ENCODE data around the gene SMIM7. TPM values are rescaled to one million over a fixed set of nuclear protein-coding genes. Genes with fewer than 3 reads are reported as not detected.
"Not testable (repeated sequence)": the region's sequence is repeated elsewhere in the genome, so short reads cannot be mapped to it uniquely, and the experiment has no call there.

SMIM7 gene
- total RNA-seq, 2 donors from 2014 or later: 70.7 to 75.0 TPM

DNA sequence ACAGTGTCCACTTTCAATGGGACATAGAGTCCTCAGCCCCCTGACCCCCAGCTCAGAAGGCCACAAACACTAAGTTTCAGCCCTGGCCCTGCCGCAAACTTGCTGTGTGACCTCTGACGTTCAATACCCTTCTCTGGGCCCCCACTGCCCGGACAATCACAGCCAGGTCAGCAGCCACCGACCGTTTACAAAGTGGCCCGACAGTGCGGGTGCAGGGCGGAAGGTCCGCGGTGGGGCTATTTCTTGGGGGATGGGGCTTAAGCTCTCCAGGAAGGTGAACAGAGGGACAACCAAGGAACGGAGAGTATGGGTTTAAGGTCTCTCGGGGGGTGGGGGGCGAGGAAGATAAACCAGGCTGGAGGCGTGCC lies 496 bp downstream of the SMIM7 start:
- DNase-seq: no peak
- intact Hi-C loops (cut with DNase I, micrococcal nuclease): no loop called here
- no peak for ATAC-seq

DNA sequence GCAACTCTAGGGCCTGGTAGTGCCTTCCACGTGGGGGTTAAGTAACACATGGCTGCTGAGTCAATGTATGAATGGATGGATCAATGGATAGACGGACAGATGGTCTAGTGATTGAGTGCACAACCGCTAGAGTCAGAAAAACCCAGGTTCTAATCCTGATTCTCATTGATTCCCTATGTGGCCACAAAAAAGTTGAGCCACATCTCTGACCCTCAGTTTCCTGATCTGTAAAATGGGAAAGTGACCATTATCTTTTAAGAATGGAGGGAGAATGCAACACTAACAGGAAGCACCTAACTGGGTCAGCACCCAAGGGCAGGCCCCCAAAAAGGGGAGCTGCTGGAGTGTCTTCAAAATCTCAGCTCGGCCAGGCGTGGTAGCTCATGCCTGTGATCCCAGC lies 2.6 kb downstream of the SMIM7 start:
- intact Hi-C loops (cut with DNase I, micrococcal nuclease): no loop called here

DNA sequence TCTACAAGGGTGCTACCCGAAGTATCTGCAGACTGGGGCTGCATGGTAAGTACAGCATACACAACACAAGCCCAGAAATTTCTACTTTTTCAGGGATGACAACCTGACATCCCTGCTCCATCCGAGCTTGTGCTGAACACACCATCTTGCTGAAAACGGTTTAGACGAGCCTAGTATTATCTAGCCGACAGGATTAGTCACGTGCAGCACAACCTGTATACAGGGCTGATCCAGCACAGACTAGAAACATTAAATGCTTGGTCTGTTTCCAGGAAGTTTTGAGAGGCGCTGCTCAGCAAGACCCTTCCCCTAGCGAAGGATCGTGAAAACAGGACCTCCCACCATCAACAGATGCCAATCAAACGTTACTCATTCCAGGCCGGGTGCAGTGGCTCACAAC lies 4.2 kb downstream of the SMIM7 start:
- no peak for ATAC-seq
- DNase-seq: no peak
- intact Hi-C loops (cut with DNase I, micrococcal nuclease): no loop called here

More for the DNA sequence above, 2.6 kb downstream of the SMIM7 start:
- no peak for ATAC-seq
- DNase-seq: no peak

DNA sequence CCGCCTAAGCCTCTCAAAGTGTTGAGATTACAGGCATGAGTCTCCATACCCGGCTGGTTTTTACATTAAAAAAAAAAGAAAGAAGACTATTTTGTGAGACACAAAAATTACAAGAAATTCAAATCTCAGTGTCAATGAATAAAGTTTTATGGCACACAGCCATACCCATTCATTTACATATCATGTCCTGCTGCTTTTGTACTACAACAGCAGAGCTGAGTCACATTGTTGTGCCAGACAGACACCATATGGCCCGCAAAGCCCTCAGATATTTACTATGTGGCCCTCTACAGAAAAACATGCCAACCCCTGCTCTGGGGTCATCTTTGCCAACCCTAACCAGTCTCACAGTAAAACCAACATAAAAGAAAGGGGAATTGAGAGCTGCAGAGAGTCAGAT lies 5.3 kb downstream of the SMIM7 start:
- ATAC-seq (no peak), DNase-seq (no peak)
- intact Hi-C loops (cut with DNase I, micrococcal nuclease): no loop called here

DNA sequence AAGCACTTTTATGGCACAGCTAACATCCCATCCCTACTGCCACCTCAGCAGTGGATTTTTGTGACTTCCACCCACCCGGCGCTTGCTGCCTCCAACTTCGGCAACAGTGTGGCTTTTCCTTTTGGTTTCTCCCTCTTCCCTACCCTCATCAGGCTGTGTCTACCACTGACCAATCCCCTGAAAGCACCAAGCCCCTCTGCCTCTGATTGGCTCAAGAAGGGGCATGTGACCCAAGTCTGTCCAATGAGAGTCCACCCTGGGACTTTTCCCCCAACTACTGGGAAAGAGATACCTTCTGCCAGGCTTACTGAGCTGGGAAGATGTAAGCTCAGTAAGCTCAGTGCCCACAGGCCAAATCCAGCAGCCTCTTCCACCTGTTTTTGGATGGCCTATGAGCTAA lies 5.8 kb downstream of the SMIM7 start:
- intact Hi-C loops (cut with DNase I, micrococcal nuclease): no loop called here
- no peak for DNase-seq
- peak; percentile 23 for ATAC-seq

DNA sequence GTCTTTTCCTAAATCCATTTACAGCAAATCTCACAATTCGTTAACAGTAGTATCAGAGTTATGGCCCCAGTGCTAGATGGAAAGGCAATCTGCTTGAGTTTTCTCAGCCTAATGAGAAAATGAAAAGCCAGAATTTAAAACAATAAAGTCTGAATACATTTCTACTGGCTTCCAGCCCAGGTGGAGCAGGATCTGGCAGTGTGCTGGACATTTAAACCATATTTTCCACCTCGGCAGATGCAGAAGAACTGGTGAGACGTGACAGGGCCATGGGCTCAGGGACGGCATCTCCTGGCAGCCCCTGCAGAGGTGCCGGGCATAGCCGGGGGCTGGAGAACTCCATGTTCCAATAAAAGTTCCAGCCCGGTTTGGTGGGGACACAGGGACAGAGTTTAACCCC lies 7.1 kb downstream of the SMIM7 start:
- intact Hi-C loops (cut with DNase I, micrococcal nuclease): no loop called here
- ATAC-seq (no peak), DNase-seq (no peak)

DNA sequence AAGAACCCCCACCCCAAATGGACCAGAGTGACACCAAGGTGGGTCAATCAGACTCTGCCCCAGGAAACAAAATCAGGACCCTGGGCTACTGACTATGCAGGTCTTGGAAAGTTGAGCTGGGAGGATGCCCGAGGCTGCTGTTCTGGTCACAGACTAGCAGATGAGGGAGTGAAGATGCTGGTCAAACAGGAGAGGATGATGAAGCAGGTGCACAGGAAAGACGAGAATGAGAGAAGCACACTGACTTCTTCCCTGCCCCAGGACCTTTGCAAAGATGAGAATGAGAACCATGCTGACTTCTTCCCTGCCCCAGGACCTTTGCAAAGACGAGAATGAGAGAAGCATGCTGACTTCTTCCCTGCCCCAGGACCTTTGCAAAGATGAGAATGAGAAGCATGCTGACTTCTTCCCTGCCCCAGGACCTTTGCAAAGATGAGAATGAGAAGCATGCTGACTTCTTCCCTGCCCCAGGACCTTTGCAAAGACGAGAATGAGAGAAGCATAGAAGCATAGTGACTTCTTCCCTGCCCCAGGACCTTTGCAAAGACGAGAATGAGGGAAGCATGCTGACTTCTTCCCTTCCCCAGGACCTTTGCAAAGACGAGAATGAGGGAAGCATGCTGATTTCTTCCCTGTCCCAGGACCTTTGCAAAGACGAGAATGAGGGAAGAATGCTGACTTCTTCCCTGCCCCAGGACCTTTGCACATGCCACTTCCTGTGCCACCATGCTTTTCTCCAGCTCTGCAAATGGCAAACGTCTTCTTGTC lies 8.3 kb downstream of the SMIM7 start:
- DNase-seq; ATAC-seq; intact Hi-C loops (cut with DNase I, micrococcal nuclease): not testable (repeated sequence)

DNA sequence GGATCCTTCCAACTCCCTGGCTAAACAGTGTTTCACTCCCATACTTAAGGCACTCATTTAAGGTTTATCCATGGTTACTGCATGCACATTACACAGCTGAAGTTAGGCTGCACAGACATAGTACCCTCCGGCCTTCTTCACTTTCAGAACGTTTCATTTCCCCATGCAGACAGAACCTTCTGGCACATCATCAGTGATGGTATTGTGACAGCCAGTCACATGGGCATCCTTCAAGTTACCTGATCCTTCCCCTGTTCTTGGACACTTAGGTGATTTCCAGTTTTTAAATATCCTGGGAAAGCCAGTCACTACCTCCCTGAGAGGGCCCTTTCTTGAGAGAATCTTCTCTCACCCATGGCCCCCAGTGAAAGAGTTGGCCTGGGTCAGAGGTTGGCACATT lies 9.1 kb downstream of the SMIM7 start:
- DNase-seq (no peak), ATAC-seq (peak; percentile 11)
- intact Hi-C loops (cut with DNase I, micrococcal nuclease): no loop called here

DNA sequence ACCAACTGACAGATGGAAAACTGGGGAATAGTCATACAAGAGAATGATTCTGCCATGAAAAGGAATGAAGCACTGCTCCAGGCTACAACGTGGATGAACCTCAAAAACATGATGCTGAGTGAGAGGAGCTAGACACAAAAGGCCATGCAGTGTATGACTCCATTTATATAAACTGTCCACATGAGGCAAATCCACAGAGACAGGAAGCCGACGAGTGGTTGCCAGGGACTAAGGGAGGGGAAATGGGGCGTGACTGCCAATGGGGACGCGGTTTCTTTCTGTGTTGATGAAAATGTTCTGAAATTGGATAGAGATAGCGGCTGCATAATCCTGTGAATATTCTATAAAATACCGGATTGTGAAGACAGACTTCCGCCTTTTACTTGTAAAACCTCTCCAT lies 10.2 kb downstream of the SMIM7 start:
- DNase-seq (no peak), ATAC-seq (peak; percentile 25)
- intact Hi-C loops (cut with DNase I, micrococcal nuclease): no loop called here

DNA sequence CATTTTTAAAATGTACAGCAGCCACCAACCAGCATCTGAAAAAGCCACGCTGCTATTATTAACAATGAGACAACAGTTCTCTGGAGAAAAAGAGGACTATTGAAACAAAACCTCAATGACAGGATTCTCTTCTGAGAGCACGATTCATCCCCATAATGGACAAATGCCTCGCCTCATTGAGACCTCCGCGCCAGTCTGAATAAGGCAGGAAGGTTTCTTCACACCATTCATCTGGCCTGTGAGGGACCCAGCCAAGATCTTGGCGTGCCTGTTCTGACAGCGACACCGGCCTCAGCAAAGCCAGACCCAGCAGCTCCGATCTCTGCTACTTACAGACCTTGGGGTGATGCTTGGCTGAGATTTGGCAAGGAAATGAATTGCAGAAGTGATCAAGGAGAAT lies 14.8 kb downstream of the SMIM7 start:
- ATAC-seq: no peak
- no peak for DNase-seq
- intact Hi-C loops (cut with DNase I, micrococcal nuclease): no loop called here

DNA sequence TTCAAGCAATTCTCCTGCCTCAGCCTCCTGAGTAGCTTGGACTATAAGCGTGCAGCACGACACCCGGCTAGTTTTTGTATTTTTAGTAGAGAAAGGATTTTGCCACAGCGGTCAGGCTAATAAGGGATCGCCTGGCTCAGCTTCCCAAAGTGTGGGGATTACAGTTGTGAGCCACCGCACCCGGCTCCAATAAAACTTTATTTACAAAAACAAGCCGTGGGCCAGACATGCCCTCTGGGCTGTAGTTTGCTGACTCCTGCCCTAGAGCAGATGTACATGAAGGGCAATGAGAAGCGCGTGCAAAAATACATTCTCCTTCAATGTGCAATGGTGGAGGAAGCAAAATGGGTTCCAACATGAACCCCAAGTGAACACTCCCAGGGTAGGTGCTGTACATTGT lies 18.2 kb downstream of the SMIM7 start:
- ATAC-seq (no peak), DNase-seq (no peak)
- intact Hi-C loops (cut with DNase I, micrococcal nuclease): no loop called here

DNA sequence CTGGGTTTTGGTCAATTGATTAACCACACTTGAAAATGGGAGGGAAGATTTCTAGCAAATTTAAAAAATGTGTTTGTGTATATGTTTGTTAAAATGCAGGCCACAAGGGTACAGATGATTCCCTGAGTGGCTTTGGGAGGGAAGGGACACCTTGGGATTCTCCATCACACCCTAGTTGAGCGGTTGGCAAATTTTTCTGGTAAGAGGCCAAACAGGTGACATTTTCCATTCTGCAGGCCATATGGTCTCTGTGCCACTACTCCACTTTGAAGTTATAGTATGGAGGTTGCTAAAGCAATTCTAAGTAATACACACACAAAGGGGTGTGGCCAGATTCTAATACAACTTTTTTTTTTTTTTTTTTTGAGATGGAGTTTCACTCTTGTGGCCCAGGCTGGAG lies 19.0 kb downstream of the SMIM7 start:
- ATAC-seq: peak; percentile 39
- intact Hi-C loops (cut with DNase I, micrococcal nuclease): no loop called here
- DNase-seq: no peak

DNA sequence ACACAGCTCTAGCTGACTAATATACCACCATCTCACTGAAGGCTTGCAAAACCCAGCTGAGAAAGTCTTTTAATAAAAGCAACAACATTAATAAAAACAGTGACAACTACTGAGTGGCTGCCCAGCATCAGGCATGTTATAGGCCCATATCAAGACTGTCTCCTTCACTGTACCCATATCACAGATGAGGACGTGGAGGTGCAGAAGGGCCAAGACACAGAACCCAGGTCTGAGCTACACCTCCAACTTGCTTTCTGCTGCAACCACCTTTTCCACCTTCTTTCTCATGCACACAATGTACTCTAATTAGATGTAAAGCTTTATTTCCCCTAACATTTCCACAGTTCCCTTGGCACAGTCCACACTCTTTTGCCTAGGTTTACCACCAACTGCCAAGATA lies 21.3 kb downstream of the SMIM7 start:
- intact Hi-C loops (cut with DNase I, micrococcal nuclease): no loop called here
- ATAC-seq (no peak), DNase-seq (no peak)

DNA sequence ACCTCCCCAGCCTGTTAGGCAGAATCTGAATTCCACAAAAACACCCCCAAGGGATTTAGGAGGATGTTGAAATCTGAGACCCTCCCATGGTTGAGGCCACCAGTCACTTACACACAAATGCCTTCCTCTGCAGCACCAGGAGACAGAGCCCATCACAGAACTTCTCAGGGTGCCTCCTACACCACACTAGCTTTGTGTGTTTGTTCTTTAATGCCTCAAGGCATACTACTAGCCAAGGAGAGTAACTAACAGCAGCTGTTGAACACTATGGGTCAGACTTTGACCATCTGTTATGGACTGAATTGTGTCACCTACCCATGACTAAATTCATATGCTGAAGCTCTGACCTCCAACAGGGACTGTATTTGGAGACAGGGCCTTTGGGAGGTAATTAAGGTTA lies 22.4 kb downstream of the SMIM7 start:
- intact Hi-C loops (cut with DNase I, micrococcal nuclease): no loop called here
- ATAC-seq (peak; percentile 30), DNase-seq (no peak)

DNA sequence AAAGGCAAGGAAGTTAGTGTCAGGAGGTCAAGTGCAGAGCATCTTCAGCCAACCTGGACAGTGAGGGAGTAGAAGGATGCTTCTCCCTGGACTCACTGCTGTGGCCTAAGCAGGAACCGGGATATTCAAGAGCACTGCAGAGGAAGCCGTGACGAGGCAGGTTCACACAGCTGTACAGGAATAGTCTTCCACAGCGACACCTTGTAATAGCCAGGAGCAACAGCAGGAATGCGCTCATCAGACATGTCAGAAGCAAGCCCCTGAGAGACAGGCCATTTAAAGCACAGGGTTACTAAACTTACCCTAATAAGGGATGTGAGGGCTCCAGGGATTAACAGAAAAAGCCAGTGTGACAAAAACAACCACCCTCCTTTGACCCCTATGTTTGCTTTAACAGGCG lies 28.5 kb downstream of the SMIM7 start:
- DNase-seq (no peak), ATAC-seq (no peak)
- intact Hi-C loops (cut with DNase I, micrococcal nuclease): no loop called here

DNA sequence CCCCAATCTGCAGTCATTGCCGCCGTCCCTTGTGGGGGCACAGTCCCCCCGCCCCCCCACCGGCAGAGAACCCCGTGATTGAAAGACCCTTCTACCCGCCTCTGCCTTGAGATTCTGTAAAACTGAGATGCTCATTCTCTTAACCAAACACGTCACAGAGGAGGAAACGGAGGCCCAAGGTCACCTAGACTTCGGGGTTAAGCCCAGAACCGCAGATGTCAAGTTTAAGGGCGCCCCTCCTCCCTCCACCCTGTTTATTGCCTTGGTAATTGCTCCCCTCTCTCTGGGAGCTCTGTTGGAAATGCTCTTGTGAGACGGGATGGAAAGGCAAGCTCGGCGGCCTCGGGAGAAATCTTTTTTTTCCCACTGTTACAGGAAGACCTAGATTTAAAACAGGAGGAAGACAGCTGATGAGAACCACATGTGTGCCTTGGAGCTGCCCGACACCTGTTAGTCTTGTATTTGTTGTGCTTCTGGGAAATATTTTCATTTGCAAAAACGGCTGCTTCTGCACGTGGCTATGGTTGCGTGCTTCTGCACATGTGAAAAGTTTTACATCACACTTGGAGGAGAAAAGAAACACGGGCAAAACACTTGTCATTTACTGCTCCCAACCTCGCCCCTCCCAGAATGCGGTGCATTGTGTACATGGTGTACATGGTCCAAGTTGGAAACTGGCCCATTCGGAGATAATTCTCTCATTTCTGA lies 30.8 kb downstream of the SMIM7 start:
- peak; percentile 64 to 77 for DNase-seq
- peak; percentile 34 for ATAC-seq
- intact Hi-C loops (cut with DNase I, micrococcal nuclease): no loop called here

DNA sequence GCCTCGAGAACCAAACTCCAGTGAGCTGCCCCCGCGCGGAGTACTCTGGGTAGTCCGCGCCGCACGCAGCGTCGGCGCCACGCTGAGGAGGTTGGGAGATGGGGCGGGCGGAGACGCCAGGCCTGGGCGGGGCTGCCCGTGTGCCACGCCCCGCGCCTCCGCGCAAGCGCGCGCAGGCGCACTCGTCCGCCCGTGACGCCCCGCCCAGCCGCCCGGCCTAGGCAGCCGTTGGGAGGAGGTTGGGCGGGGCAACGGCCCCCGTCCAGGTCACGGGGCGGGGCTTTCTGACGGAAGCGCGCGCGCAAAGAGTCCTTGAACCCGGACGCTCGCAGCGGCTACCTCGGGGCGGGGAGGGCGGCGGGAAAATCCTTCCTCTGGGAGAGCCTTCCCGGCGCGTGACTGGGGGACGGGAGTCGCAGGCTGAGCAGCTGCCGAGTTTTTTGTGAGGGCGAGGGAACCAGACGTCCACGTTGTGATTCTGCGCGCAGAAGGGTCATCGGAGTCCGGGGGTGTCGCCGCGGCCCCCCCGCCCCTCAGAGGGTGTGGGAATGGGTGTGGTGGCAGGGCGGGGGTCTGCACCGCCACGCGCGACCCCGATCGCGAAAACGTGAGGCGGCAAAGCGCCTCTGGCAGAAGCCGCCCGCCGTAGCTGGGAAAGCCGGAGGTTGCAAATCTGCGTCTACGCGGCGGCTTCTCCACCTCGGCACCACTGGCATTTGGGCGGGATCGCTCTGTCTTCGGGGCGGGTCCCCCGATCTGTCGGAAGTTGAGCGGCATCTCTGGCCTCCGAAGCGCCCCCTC lies 31.6 kb downstream of the SMIM7 start, which contains the start of gene MED26:
Gene MED26, minus strand, starts transcription at position 22 of the 801 bp plus-strand sequence. CDS start 261 bp downstream, outside the sequence.
- intact Hi-C loops (cut with DNase I, micrococcal nuclease): no loop called here
- DNase-seq (peak; percentile 94 to 98), ATAC-seq (peak; percentile 88)

DNA sequence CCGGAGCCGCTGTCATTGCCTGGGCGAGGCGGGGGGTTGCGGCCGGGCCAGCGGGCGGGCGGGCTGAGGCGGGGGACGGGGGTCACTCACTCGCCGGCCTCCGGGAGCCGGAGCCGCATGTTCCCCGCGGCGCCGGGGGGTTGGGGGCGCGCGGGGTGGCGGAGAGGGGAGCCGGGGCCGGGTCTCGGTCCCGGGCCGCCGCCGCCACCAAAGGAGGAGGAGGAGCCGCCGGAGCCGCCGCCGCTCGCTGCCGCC lies 32.1 kb downstream of the SMIM7 start:
- no peak for DNase-seq
- intact Hi-C loops (cut with DNase I, micrococcal nuclease): no loop called here

DNA sequence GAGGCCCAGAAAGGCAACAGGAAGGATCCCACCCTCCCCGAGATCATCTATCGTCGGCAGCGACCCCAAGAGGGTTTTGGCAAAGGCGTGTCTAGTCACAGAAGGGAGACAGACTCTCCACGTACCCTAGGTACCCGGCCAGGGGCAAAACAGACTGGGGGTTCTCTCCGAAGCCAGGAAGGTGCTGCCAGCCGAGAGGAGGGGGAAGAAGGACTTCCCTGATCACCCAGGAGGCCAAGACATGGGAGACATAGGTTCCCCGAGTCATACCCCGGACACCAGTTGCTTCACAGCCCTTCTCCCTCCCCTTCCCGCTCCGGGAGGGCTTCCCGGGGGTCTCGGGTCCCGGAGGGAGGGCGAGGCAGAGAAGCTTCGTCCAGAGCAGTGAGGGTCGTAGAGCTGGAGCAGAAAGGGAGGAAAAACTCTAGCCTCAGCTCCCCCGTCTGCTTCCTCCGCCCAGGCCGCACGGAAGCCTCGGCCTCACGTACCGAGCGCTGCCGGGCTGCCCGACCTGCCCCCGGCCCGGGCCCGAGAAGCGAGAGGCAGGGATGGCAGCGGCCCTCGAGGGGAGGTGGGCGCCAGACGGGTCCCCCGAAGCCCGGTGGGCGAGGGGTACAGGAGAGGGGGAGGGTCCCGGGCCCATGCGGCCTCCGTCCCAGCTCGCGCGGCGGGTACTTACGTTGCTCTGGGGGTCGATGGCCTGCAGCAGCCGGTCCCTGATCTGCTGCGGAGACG lies 32.6 kb downstream of the SMIM7 start:
- intact Hi-C loops (cut with DNase I, micrococcal nuclease): no loop called here
- ATAC-seq: no peak
- DNase-seq: peak; percentile 14 to 37

More for the DNA sequence above, 32.1 kb downstream of the SMIM7 start:
- ATAC-seq: no peak

Measured in left colon (tissue), 2 donors.